GM21515 (cell line): ENCODE results near the gene KRTAP5-3.

Experiments
- ATAC-seq: cut with Tn5 transposase; IDR thresholded peaks from one replicate; pipeline ENCODE4 v1.9.1; 2021; ENCODE audit not compliant: unreplicated experiment

Gene KRTAP5-3

GRCh38 chr11:1643146-1643690 is 35.0 kb upstream of the KRTAP5-3 start:
- no peak for ATAC-seq

DNA sequence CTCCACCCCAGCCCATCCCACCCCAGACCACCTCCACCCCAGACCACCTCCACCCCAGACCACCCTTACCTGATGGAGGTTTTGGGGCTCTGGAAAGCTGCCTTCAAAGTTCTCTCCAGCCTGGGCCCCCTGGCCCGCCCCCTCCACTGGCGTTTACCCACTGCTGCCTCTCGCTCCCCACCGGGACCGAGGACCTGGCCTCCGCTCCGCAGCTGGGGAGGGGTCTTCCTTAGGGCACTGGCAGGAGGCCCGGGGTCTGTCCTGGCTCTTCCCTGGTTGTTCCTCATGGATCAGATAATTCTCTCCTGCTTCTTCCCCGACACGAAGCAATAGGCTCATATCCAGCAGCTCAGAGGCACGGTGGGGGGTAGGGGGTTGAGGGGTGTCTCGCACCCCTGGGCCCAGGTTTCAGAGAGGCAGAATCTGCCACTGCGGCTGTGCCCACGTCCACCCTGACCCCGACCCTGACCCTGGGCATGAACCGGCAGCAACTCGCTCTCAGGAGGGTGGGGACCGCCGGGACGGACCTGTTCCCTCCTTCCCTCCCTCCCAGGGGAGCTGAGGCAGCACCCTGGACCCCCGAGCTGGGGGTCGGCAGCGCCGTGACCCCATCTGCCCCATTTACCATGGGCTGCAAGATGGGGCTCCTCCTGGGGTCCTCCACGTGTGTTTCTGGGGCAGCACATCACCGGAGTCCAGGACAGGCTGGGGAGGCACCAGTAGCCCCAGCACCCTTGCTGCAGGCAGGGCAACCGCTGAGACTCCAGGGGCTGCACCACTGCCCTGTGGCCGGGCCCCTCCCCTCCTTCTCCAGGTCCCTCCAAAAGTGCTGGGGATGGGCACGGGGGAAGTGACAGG is 34.3 kb upstream of the KRTAP5-3 start:
- ATAC-seq = no peak

GRCh38 chr11:1641096-1641495 is 32.8 kb upstream of the KRTAP5-3 start:
- no peak for ATAC-seq

- no peak for ATAC-seq
These were observed 32.0 kb upstream of the KRTAP5-3 start for GRCh38 chr11:1640076-1640946.

GRCh38 chr11:1639666-1640065 is 31.4 kb upstream of the KRTAP5-3 start:
- ATAC-seq = no peak

DNA sequence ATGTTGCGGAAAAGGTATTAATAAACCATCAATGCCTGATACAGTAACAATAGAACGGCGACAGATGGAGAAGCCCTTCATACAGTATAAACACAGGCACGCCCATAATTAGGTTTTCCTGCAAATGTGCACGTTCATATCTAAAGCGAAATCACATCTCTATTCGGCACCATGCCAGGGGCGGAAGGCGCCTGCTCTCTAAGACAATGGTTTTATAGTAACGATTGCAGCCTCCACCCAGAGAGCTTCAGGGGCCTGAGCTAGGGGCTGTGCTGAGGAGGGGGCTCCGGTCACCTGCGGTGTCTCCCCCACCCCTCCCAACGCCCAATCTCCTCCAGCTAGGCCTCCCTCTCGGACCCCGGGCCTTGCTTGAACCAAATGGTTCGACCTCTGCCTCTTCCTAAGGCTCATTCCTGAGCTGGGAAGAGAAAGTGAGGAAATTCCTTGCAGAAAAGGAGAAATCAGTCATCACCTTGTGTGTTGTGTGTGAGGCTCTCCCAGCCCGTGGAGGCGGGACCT is 30.9 kb upstream of the KRTAP5-3 start:
- no peak for ATAC-seq

GRCh38 chr11:1638344-1638743 is 30.1 kb upstream of the KRTAP5-3 start:
- ATAC-seq = no peak

- ATAC-seq = no peak
These were observed 29.4 kb upstream of the KRTAP5-3 start for GRCh38 chr11:1637628-1638027.

DNA sequence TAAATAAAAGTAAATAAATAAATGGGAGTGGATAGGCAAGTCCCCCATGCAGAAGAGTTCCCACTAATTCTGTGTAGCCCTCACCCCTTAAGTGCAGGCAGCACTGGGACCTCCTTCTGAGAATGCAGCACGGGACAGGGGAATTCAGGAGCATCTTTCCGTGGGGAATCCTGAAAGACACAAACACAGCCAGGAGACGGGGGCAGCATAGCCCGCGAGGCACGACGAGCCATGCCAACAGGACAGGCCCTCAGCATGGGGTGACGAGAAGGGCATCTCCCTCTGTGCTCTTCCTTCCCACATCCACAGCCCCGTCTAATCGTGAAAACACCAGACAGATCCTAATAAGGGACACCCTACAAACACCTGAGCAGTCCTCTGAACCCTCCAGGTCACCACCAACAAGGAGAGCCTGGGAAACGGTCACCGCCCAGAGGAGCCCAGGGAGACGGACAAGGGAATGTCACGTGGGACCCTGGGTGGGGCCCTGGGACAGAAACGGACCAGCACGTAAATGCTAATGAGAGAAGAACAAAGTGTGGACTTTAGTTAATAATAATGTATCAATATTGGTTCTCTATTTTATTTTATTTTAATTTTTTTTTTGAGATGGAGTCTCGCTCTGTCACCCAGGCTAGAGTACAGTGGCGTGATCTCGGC is 28.2 kb upstream of the KRTAP5-3 start:
- no peak for ATAC-seq

DNA sequence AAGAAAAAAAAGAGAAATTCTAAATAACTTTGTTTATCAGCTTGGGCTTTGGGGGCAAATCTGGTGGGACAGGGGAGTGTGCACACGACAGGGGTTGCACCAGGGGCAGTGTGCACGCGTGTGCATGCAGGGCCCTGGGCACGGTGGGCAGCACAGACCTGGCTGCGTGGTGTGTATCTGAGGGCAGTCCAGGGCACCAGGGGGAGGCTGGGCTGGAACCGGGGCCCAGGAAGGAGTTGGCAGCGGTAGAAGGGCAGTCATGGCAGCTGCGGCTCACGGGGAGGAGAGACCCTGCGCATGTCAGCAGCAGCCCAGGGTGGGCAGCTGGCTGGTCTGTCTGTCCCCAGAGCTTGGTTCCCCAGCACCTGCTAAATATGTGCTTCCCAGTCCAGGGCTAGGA is 25.6 kb upstream of the KRTAP5-3 start:
- ATAC-seq = no peak

DNA sequence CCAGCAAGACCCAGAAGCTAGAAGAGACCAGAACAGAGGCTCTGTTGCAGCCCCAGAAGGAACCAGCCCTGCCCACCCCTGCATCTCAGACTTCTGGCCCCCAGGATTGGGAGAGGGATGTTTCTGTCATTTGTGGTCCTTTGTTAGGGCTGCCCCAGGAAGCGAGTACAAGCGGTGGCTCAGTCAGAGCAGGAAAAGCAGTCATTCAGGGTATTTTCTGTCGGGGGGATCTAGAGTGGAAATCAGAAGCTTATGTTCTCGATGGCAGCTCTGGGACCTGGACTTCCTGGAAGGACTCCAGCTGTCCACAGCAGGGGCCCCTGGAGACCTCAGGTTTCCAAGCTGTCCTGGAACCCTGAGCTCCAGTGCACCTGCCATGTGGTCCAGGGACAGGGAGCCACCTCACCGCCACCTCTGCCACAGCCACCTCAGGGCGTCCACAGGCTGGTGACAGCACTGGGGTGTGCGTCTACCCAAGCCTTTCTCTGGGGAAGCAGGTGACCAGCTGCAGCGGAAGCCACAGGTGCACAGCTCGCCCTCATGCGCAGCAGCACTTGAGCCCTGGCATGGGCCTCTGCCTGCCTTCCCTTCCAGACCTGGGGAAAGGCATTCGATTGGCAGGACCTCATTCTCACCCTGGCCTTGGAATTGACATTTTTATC is 23.9 kb upstream of the KRTAP5-3 start:
- no peak for ATAC-seq

- no peak for ATAC-seq
These were observed 22.9 kb upstream of the KRTAP5-3 start for GRCh38 chr11:1631066-1631568.

DNA sequence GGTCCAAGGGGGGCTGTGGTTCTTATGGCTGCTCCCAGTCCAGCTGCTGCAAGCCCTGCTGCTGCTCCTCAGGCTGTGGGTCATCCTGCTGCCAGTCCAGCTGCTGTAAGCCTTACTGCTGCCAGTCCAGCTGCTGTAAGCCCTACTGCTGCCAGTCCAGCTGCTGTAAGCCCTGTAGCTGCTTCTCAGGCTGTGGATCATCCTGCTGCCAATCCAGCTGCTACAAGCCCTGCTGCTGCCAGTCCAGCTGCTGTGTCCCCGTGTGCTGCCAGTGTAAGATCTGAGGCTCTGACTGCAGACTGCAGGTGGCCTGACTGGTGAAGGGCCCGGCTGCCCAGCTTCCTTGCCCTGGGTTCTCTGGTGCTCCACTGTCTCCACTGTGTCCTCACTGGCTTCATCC is 22.0 kb upstream of the KRTAP5-3 start:
- ATAC-seq = no peak

GRCh38 chr11:1629326-1630185 is 21.3 kb upstream of the KRTAP5-3 start, which contains the start of gene KRTAP5-5:
Gene KRTAP5-5, plus strand, starts transcription at chr11:1629775. Its CDS starts 66 bp downstream, at chr11:1629841.
- no peak for ATAC-seq

- no peak for ATAC-seq
These were observed 20.5 kb upstream of the KRTAP5-3 start for GRCh38 chr11:1628506-1629325.

GRCh38 chr11:1625541-1625940 is 17.3 kb upstream of the KRTAP5-3 start:
- ATAC-seq = no peak

- no peak for ATAC-seq
These were observed 16.4 kb upstream of the KRTAP5-3 start for GRCh38 chr11:1624621-1625020.

GRCh38 chr11:1623716-1624115 is 15.5 kb upstream of the KRTAP5-3 start:
- ATAC-seq = no peak
